ENCODE results near the gene DVL1.

DVL1 gene

GRCh38 chr1:1293263-1294249 lies 55.7 kb downstream of the DVL1 start:
- 79% methylated on average over 85 of the region's 94 CpGs for WGBS
- Histone ChIP-seq H2BK12ac (ENCODE audit: low read length in 2 of 2) (no peak overlapping the region), H3K18ac (ENCODE audit: low read depth in 1 of 2, low read length in 2 of 2) (no peak overlapping the region)

GRCh38 chr1:1292851-1293250 lies 56.4 kb downstream of the DVL1 start:
- no peak overlapping the region for H3K27ac ChIP-seq (ENCODE audit: low read length, poor library complexity, severe bottlenecking)
- no peak overlapping the region for H3K4me2 ChIP-seq (ENCODE audit: low read length, poor library complexity, severe bottlenecking)
- 93% methylated on average over 18 of the region's 18 CpGs for WGBS
- no peaks in the 10 kb centered on the region for H3K27me3 ChIP-seq (ENCODE audit: control insufficient read depth in 1 of 2, insufficient read depth in 1 of 2, low read length in 2 of 2)
- no peaks in the 10 kb centered on the region for H3K79me1 ChIP-seq (replicated peaks; ENCODE audit: low read length, poor library complexity, severe bottlenecking)
- H3K4ac ChIP-seq (ENCODE audit: low read depth in 1 of 2, low read length in 2 of 2), result no peak overlapping the region
- H2BK15ac ChIP-seq (ENCODE audit: low read depth, poor library complexity, severe bottlenecking), result no peak overlapping the region
- no peak overlapping the region for H3K23ac ChIP-seq (ENCODE audit: low read length in 2 of 2)
- H2BK120ac ChIP-seq (ENCODE audit: low read depth, low read length), result no peak overlapping the region
- no peak overlapping the region for H2AK5ac ChIP-seq (ENCODE audit: low read length, severe bottlenecking)
- no peak overlapping the region for H2AFZ ChIP-seq (ENCODE audit: low read depth, low read length)
- no peak overlapping the region for H3K18ac ChIP-seq (ENCODE audit: low read depth in 1 of 2, low read length in 2 of 2)
- H3K9me3 ChIP-seq (ENCODE audit: control insufficient read depth, low read length), result no peaks in the 10 kb centered on the region
- no peak overlapping the region for H2BK5ac ChIP-seq (ENCODE audit: low read depth, low read length, poor library complexity, severe bottlenecking)
- H2BK12ac ChIP-seq (ENCODE audit: low read length in 2 of 2), result no peak overlapping the region
- DNase-seq, result no peak
- no peak overlapping the region for H3K14ac ChIP-seq (ENCODE audit: low read length in 2 of 2)
- H3K4me3 ChIP-seq (ENCODE audit: insufficient read depth in 1 of 2, low read depth in 1 of 2, low read length in 2 of 2), result no peak overlapping the region
- no peak overlapping the region for H4K91ac ChIP-seq (ENCODE audit: low read length)
- H4K8ac ChIP-seq (ENCODE audit: low read length), result no peak overlapping the region
- no peak overlapping the region for H3K9ac ChIP-seq (ENCODE audit: low read length)
- H3K36me3 ChIP-seq (ENCODE audit: control insufficient read depth in 1 of 2, insufficient read depth in 2 of 2, low read depth in 1 of 2, low read length in 2 of 2), result peaks cover 5 to 58% of the 10 kb centered on the region in 2 experiments
- H3K4me1 ChIP-seq (ENCODE audit: control insufficient read depth, insufficient read depth, low read depth, low read length), result peaks cover 18% of the 10 kb centered on the region

More at GRCh38 chr1:1293263-1294249, 55.7 kb downstream of the DVL1 start:
- DNase-seq, result no peak
- Histone ChIP-seq H3K23ac (ENCODE audit: low read length in 2 of 2) (no peak overlapping the region), H3K4ac (ENCODE audit: low read depth in 1 of 2, low read length in 2 of 2) (no peak overlapping the region), H3K9ac (ENCODE audit: low read length) (no peak overlapping the region), H2AK5ac (ENCODE audit: low read length, severe bottlenecking) (no peak overlapping the region), H4K91ac (ENCODE audit: low read length) (no peak overlapping the region), H3K36me3 (ENCODE audit: control insufficient read depth in 1 of 2, insufficient read depth in 2 of 2, low read depth in 1 of 2, low read length in 2 of 2) (peaks cover 5 to 63% of the 10 kb centered on the region in 2 experiments), H3K79me1 (replicated peaks; ENCODE audit: low read length, poor library complexity, severe bottlenecking) (no peaks in the 10 kb centered on the region), H4K8ac (ENCODE audit: low read length) (no peak overlapping the region), H3K4me1 (ENCODE audit: control insufficient read depth, insufficient read depth, low read depth, low read length) (peaks cover 18% of the 10 kb centered on the region), H3K27ac (ENCODE audit: low read length, poor library complexity, severe bottlenecking) (no peak overlapping the region), H2BK5ac (ENCODE audit: low read depth, low read length, poor library complexity, severe bottlenecking) (no peak overlapping the region), H3K9me3 (ENCODE audit: control insufficient read depth, low read length) (no peaks in the 10 kb centered on the region), H3K14ac (ENCODE audit: low read length in 2 of 2) (no peak overlapping the region), H2BK15ac (ENCODE audit: low read depth, poor library complexity, severe bottlenecking) (no peak overlapping the region), H3K27me3 (ENCODE audit: control insufficient read depth in 1 of 2, insufficient read depth in 1 of 2, low read length in 2 of 2) (no peaks in the 10 kb centered on the region), H2AFZ (ENCODE audit: low read depth, low read length) (no peak overlapping the region), H3K4me3 (ENCODE audit: insufficient read depth in 1 of 2, low read depth in 1 of 2, low read length in 2 of 2) (no peak overlapping the region), H3K4me2 (ENCODE audit: low read length, poor library complexity, severe bottlenecking) (no peak overlapping the region), H2BK120ac (ENCODE audit: low read depth, low read length) (no peak overlapping the region)

GRCh38 chr1:1292442-1292779 lies 56.8 kb downstream of the DVL1 start:
- H2BK15ac ChIP-seq (ENCODE audit: low read depth, poor library complexity, severe bottlenecking), result no peak overlapping the region
- H3K36me3 ChIP-seq (ENCODE audit: control insufficient read depth in 1 of 2, insufficient read depth in 2 of 2, low read depth in 1 of 2, low read length in 2 of 2), result peaks cover 5 to 53% of the 10 kb centered on the region in 2 experiments
- no peak overlapping the region for H3K4ac ChIP-seq (ENCODE audit: low read depth in 1 of 2, low read length in 2 of 2)
- no peak overlapping the region for H3K4me2 ChIP-seq (ENCODE audit: low read length, poor library complexity, severe bottlenecking)
- no peak overlapping the region for H4K8ac ChIP-seq (ENCODE audit: low read length)
- no peak overlapping the region for H2AK5ac ChIP-seq (ENCODE audit: low read length, severe bottlenecking)
- no peak for DNase-seq
- H4K91ac ChIP-seq (ENCODE audit: low read length), result no peak overlapping the region
- no peak overlapping the region for H3K14ac ChIP-seq (ENCODE audit: low read length in 2 of 2)
- no peak overlapping the region for H2AFZ ChIP-seq (ENCODE audit: low read depth, low read length)
- H3K9me3 ChIP-seq (ENCODE audit: control insufficient read depth, low read length), result no peaks in the 10 kb centered on the region
- H3K4me3 ChIP-seq (ENCODE audit: insufficient read depth in 1 of 2, low read depth in 1 of 2, low read length in 2 of 2), result no peak overlapping the region
- H3K4me1 ChIP-seq (ENCODE audit: control insufficient read depth, insufficient read depth, low read depth, low read length), result peaks cover 18% of the 10 kb centered on the region
- H2BK12ac ChIP-seq (ENCODE audit: low read length in 2 of 2), result no peak overlapping the region
- no peak overlapping the region for H3K23ac ChIP-seq (ENCODE audit: low read length in 2 of 2)
- peaks cover 0 to 3% of the 10 kb centered on the region in 2 experiments for H3K27me3 ChIP-seq (ENCODE audit: control insufficient read depth in 1 of 2, insufficient read depth in 1 of 2, low read length in 2 of 2)
- 90% methylated on average over 9 of the region's 9 CpGs for WGBS
- no peak overlapping the region for H2BK120ac ChIP-seq (ENCODE audit: low read depth, low read length)
- no peak overlapping the region for H3K27ac ChIP-seq (ENCODE audit: low read length, poor library complexity, severe bottlenecking)
- no peak overlapping the region for H2BK5ac ChIP-seq (ENCODE audit: low read depth, low read length, poor library complexity, severe bottlenecking)
- no peak overlapping the region for H3K9ac ChIP-seq (ENCODE audit: low read length)
- no peak overlapping the region for H3K18ac ChIP-seq (ENCODE audit: low read depth in 1 of 2, low read length in 2 of 2)
- H3K79me1 ChIP-seq (replicated peaks; ENCODE audit: low read length, poor library complexity, severe bottlenecking), result no peaks in the 10 kb centered on the region

GRCh38 chr1:1291548-1292441 lies 57.4 kb downstream of the DVL1 start:
- peaks cover 18% of the 10 kb centered on the region for H3K4me1 ChIP-seq (ENCODE audit: control insufficient read depth, insufficient read depth, low read depth, low read length)
- WGBS, result 59% methylated on average over 45 of the region's 45 CpGs
- H2BK5ac ChIP-seq (ENCODE audit: low read depth, low read length, poor library complexity, severe bottlenecking), result no peak overlapping the region

More at GRCh38 chr1:1291548-1292441, 57.4 kb downstream of the DVL1 start:
- Histone ChIP-seq H4K8ac (ENCODE audit: low read length) (no peak overlapping the region), H2BK15ac (ENCODE audit: low read depth, poor library complexity, severe bottlenecking) (no peak overlapping the region), H3K27me3 (ENCODE audit: control insufficient read depth in 1 of 2, insufficient read depth in 1 of 2, low read length in 2 of 2) (peaks cover 0 to 9% of the 10 kb centered on the region in 2 experiments), H3K4me3 (ENCODE audit: insufficient read depth in 1 of 2, low read depth in 1 of 2, low read length in 2 of 2) (peak overlapping the region in 1 of 2 experiments; percentile 29), H3K9ac (ENCODE audit: low read length) (no peak overlapping the region), H2BK120ac (ENCODE audit: low read depth, low read length) (no peak overlapping the region), H2AFZ (ENCODE audit: low read depth, low read length) (no peak overlapping the region), H3K27ac (ENCODE audit: low read length, poor library complexity, severe bottlenecking) (no peak overlapping the region), H3K79me1 (replicated peaks; ENCODE audit: low read length, poor library complexity, severe bottlenecking) (no peaks in the 10 kb centered on the region), H3K23ac (ENCODE audit: low read length in 2 of 2) (no peak overlapping the region), H4K91ac (ENCODE audit: low read length) (no peak overlapping the region), H3K14ac (ENCODE audit: low read length in 2 of 2) (no peak overlapping the region), H3K18ac (ENCODE audit: low read depth in 1 of 2, low read length in 2 of 2) (no peak overlapping the region), H3K9me3 (ENCODE audit: control insufficient read depth, low read length) (no peaks in the 10 kb centered on the region), H2BK12ac (ENCODE audit: low read length in 2 of 2) (no peak overlapping the region), H2AK5ac (ENCODE audit: low read length, severe bottlenecking) (no peak overlapping the region), H3K4me2 (ENCODE audit: low read length, poor library complexity, severe bottlenecking) (no peak overlapping the region), H3K4ac (ENCODE audit: low read depth in 1 of 2, low read length in 2 of 2) (no peak overlapping the region), H3K36me3 (ENCODE audit: control insufficient read depth in 1 of 2, insufficient read depth in 2 of 2, low read depth in 1 of 2, low read length in 2 of 2) (peaks cover 5 to 51% of the 10 kb centered on the region in 2 experiments)
- peak; percentile 65 for DNase-seq
